ENCODE data around the gene ZFAND2B. TPM values are rescaled to one million over a fixed set of nuclear protein-coding genes. Genes with fewer than 3 reads are reported as not detected.

Gene ZFAND2B
- polyA plus RNA-seq, 1 donor (not counting 4 experiments of a cell fraction or from before 2014, with no cell fraction given) = 23.2 TPM

DNA sequence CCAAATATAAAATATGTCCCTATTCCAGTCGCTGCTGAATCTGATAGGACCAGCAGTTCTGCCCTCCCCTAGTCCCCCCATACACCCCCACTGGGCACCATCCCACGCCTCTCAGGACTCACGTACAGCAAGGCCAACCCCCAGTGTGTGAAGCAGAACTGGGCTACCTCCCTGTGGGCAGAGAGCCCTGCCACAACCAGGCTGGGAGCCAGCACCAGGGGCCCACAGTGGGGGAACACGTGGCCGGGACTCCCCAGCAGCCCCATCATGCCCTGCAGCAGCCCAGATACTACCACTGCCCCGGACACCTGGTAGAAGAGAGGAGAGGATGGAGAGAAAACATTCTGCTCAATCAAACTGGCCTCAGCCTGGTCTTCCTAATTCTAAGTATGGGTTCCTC, 38.1 kb upstream of the ZFAND2B start:
- H3K27me3 ChIP-seq (ENCODE audit: control insufficient read depth, extremely low read depth, insufficient read depth, low read length) = no peaks in the 10 kb centered on the region
- no peak for FAIRE-seq
- TF ChIP-seq EZH2 (IDR thresholded peaks at IDR 0.05; ENCODE audit: low read length) = no peak
- TF ChIP-seq, protein P1, sequence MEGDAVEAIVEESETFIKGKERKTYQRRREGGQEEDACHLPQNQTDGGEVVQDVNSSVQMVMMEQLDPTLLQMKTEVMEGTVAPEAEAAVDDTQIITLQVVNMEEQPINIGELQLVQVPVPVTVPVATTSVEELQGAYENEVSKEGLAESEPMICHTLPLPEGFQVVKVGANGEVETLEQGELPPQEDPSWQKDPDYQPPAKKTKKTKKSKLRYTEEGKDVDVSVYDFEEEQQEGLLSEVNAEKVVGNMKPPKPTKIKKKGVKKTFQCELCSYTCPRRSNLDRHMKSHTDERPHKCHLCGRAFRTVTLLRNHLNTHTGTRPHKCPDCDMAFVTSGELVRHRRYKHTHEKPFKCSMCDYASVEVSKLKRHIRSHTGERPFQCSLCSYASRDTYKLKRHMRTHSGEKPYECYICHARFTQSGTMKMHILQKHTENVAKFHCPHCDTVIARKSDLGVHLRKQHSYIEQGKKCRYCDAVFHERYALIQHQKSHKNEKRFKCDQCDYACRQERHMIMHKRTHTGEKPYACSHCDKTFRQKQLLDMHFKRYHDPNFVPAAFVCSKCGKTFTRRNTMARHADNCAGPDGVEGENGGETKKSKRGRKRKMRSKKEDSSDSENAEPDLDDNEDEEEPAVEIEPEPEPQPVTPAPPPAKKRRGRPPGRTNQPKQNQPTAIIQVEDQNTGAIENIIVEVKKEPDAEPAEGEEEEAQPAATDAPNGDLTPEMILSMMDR (optimal IDR thresholded peaks at IDR 0.05 in 1 of 3, IDR thresholded peaks at IDR 0.05 in 1 of 3, conservative IDR thresholded peaks at IDR 0.05 in 1 of 3; ENCODE audit: extremely low read depth in 1 of 3, insufficient read depth in 2 of 3, low read length in 3 of 3) = no peak
- H3K4me3 ChIP-seq (ENCODE audit: control insufficient read depth in 2 of 3, extremely low read depth in 1 of 3, insufficient read depth in 2 of 3, low read depth in 1 of 3, low read length in 3 of 3) = no peak overlapping the region
- H3K9me3 ChIP-seq (ENCODE audit: control insufficient read depth, low read depth, low read length) = no peaks in the 10 kb centered on the region
- H3K27ac ChIP-seq (ENCODE audit: control insufficient read depth, insufficient read depth, low read length) = no peak overlapping the region
- no peaks in the 10 kb centered on the region for H4K20me1 ChIP-seq (ENCODE audit: control insufficient read depth, extremely low read depth, insufficient read depth, low read length)
- H3K36me3 ChIP-seq (ENCODE audit: control insufficient read depth in 2 of 2, extremely low read depth in 1 of 2, insufficient read depth in 2 of 2, low read length in 2 of 2) = peaks cover 5 to 12% of the 10 kb centered on the region in 2 experiments
- DNase-seq (ENCODE audit: low read depth, low spot score) = no peak
- H3K4me1 ChIP-seq (ENCODE audit: control insufficient read depth, extremely low read depth, insufficient read depth, low read length) = no peaks in the 10 kb centered on the region
- no peak overlapping the region for H3K4me2 ChIP-seq (ENCODE audit: control insufficient read depth, extremely low read depth, insufficient read depth, low read depth, low read length)
- H2AFZ ChIP-seq (ENCODE audit: control insufficient read depth, low read length) = no peak overlapping the region
- no peaks in the 10 kb centered on the region for H3K9me1 ChIP-seq (ENCODE audit: control insufficient read depth, extremely low read depth, insufficient read depth, low read length)
- dilution Hi-C loops (cut with MboI; ENCODE audit: extremely low pct_ligation_motif_present, low sequenced_read_pairs) = no loop called here
- no peak overlapping the region for H3K9ac ChIP-seq (ENCODE audit: control insufficient read depth, extremely low read depth, insufficient read depth, low read length)
- H3K79me2 ChIP-seq (ENCODE audit: control insufficient read depth, insufficient read depth, low read length) = no peaks in the 10 kb centered on the region

DNA sequence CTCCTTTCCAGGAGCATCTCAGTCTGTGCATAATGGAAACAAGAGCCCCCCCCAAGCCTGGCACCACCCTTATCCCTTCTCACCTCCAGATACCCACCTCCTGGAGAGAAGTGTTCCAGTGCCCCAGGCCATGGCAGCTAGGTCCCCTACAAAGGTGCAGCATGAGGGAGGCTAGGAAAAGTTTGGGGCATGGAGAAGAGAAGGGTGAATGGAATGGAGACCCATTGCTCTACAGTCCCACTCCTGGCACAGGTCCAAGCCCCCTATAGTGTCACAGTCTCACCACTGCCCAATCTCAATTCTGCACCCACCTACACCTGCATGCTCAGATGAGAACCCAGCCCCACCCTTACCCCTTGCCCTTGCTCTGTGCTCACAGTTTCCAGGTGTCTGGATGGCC, 37.6 kb upstream of the ZFAND2B start:
- no peak overlapping the region for H3K4me3 ChIP-seq (ENCODE audit: control insufficient read depth in 2 of 3, extremely low read depth in 1 of 3, insufficient read depth in 2 of 3, low read depth in 1 of 3, low read length in 3 of 3)
- no peaks in the 10 kb centered on the region for H4K20me1 ChIP-seq (ENCODE audit: control insufficient read depth, extremely low read depth, insufficient read depth, low read length)
- H3K79me2 ChIP-seq (ENCODE audit: control insufficient read depth, insufficient read depth, low read length) = no peaks in the 10 kb centered on the region
- H3K4me1 ChIP-seq (ENCODE audit: control insufficient read depth, extremely low read depth, insufficient read depth, low read length) = no peaks in the 10 kb centered on the region
- no peaks in the 10 kb centered on the region for H3K9me3 ChIP-seq (ENCODE audit: control insufficient read depth, low read depth, low read length)
- peaks cover 6 to 14% of the 10 kb centered on the region in 2 experiments for H3K36me3 ChIP-seq (ENCODE audit: control insufficient read depth in 2 of 2, extremely low read depth in 1 of 2, insufficient read depth in 2 of 2, low read length in 2 of 2)
- H3K27me3 ChIP-seq (ENCODE audit: control insufficient read depth, extremely low read depth, insufficient read depth, low read length) = no peaks in the 10 kb centered on the region
- no peak for DNase-seq (ENCODE audit: low read depth, low spot score)
- no peak overlapping the region for H3K27ac ChIP-seq (ENCODE audit: control insufficient read depth, insufficient read depth, low read length)
- no peak overlapping the region for H3K4me2 ChIP-seq (ENCODE audit: control insufficient read depth, extremely low read depth, insufficient read depth, low read depth, low read length)
- H2AFZ ChIP-seq (ENCODE audit: control insufficient read depth, low read length) = no peak overlapping the region
- no peak overlapping the region for H3K9ac ChIP-seq (ENCODE audit: control insufficient read depth, extremely low read depth, insufficient read depth, low read length)
- H3K9me1 ChIP-seq (ENCODE audit: control insufficient read depth, extremely low read depth, insufficient read depth, low read length) = no peaks in the 10 kb centered on the region
- no peak for FAIRE-seq
- dilution Hi-C loops (cut with MboI; ENCODE audit: extremely low pct_ligation_motif_present, low sequenced_read_pairs) = no loop called here
- no peak for TF ChIP-seq EZH2 (IDR thresholded peaks at IDR 0.05; ENCODE audit: low read length)
- TF ChIP-seq, protein P1 (optimal IDR thresholded peaks at IDR 0.05 in 1 of 3, IDR thresholded peaks at IDR 0.05 in 1 of 3, conservative IDR thresholded peaks at IDR 0.05 in 1 of 3; ENCODE audit: extremely low read depth in 1 of 3, insufficient read depth in 2 of 3, low read length in 3 of 3) = no peak
